ENCODE results near the gene UTP15. TPM values are rescaled to one million over a fixed set of nuclear protein-coding genes. Genes with fewer than 3 reads are reported as not detected.

The UTP15 gene
- total and polyA plus RNA-seq, 2 of the 4 experiments (the other 2 are of a cell fraction) = 11.4 to 28.0 TPM

DNA sequence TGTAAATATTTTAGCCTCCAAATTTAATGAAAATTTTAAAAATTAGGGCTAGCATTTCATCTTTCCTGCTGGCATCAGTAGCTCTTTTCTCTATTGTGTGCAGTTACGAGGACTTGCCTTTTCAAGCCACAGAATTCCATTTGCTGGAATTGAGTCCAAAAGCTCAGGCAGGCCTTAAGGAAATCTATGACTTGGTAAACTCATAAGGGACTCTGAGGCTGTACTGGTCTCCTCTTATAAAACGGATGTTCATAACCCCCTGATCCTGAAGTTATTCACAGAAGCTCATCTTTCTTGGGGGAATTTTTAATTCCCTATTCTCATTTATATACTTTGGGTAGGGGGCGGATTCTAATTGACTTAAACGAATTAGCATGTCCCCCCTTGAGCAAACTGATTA lies 23.5 kb upstream of the UTP15 start:
- Histone ChIP-seq H3K4ac (ENCODE audit: low read depth, low read length) (peak overlapping the region; percentile 23; the same call in 1 of the 2 replicates), H3K79me1 (ENCODE audit: low read depth in 1 of 2, low read length in 2 of 2) (no peaks in the 10 kb centered on the region), H4K20me1 (ENCODE audit: insufficient read depth, low read length) (no peaks in the 10 kb centered on the region), H3K23ac (ENCODE audit: low read depth, low read length) (no peak overlapping the region), H4K91ac (ENCODE audit: insufficient read depth, low read depth, low read length) (0 out of 2 replicates have a peak overlapping the region, but pooled peaks have one; percentile 7), H3K27ac (ENCODE audit: insufficient read depth, low read length) (peak overlapping the region; percentile 32; the same call in 1 of the 2 replicates), H3K9ac (ENCODE audit: low read depth, low read length) (no peak overlapping the region), H2BK5ac (ENCODE audit: low read depth, low read length, poor library complexity, severe bottlenecking) (peak overlapping the region; percentile 17), H2BK120ac (ENCODE audit: low read depth, low read length) (peak overlapping the region; percentile 80), H3K56ac (ENCODE audit: extremely low read depth, insufficient read depth, low read length) (peak overlapping the region; percentile 25; the same call in 1 of the 2 replicates), H2AK5ac (ENCODE audit: low read depth, low read length) (no peak overlapping the region), H2AK9ac (replicated peaks; ENCODE audit: low read depth, low read length, poor library complexity) (no peak overlapping the region), H4K8ac (ENCODE audit: low read depth in 2 of 2, low read length in 2 of 2) (peak overlapping the region in 1 of 2 experiments; percentile 91; a peak in 3 of 4 replicates), H2AFZ (replicated peaks; ENCODE audit: low read length, poor library complexity) (no peak overlapping the region), H3K14ac (replicated peaks; ENCODE audit: low read depth, low read length) (peak overlapping the region; percentile 8; the same call in 1 of the 2 replicates), H2BK20ac (ENCODE audit: low read depth, low read length) (peak overlapping the region; percentile 23), H3K18ac (ENCODE audit: low read depth, low read length) (peak overlapping the region; percentile 6; the same call in 1 of the 2 replicates), H3K27me3 (ENCODE audit: control insufficient read depth, insufficient read depth, low read length) (no peaks in the 10 kb centered on the region), H2BK15ac (ENCODE audit: low read depth, low read length) (peak overlapping the region; percentile 32; the same call in 2 of the 3 replicates), H3K4me3 (ENCODE audit: insufficient read depth, low read depth, low read length) (no peak overlapping the region), H3K9me3 (ENCODE audit: control insufficient read depth, insufficient read depth, low read length) (no peaks in the 10 kb centered on the region), H3K4me2 (ENCODE audit: low read depth, low read length) (no peak overlapping the region), H4K5ac (ENCODE audit: low read depth, low read length) (no peak overlapping the region), H3K9me1 (ENCODE audit: insufficient read depth, low read length) (peaks cover 18% of the 10 kb centered on the region), H3K36me3 (ENCODE audit: control insufficient read depth, insufficient read depth, low read length) (no peaks in the 10 kb centered on the region), H3K4me1 (ENCODE audit: control insufficient read depth, insufficient read depth, low read length) (peaks cover 14% of the 10 kb centered on the region)
- BruUV-seq (replicated peaks) = no TSS peak
- DNase-seq (peak; percentile 43), ATAC-seq (ENCODE audit: low read depth) (peak; percentile 36; the same call in 1 of the 2 replicates)
- ChIA-PET POLR2A (ENCODE audit: unreplicated experiment) (interaction anchor here (0.6 kb wide), 1 partner anchor 416 kb away, joined by 3 read pairs; no protein-coding TSS in a partner anchor), CTCF (interaction anchor here (0.6 to 1.2 kb wide), 3 partner anchors 15 to 45 kb away, joined by 3 to 5 read pairs (median 3); no protein-coding TSS in a partner anchor)
- 33% methylated on average over 1 of the region's 4 CpGs; no CpG with 5 or more reads in 1 of the 2 experiments for WGBS, 2 experiments (ENCODE audit: extremely low coverage in 2 of 2, insufficient read length in 1 of 2)
- dilution Hi-C loops (cut with HindIII; ENCODE audit: low sequenced_read_pairs, unreplicated experiment) = no loop called here
- in situ Hi-C loops (cut with MboI; ENCODE audit: low sequenced_read_pairs) = no loop called here
- intact Hi-C loops (cut with micrococcal nuclease) = no loop called here
- no peak for TF ChIP-seq SMC3 (IDR thresholded peaks at IDR 0.05; ENCODE audit: low read depth, low read length)
- TF ChIP-seq MAFK (IDR thresholded peaks at IDR 0.05; ENCODE audit: low read depth, low read length) = no peak
- TF ChIP-seq, protein P1, sequence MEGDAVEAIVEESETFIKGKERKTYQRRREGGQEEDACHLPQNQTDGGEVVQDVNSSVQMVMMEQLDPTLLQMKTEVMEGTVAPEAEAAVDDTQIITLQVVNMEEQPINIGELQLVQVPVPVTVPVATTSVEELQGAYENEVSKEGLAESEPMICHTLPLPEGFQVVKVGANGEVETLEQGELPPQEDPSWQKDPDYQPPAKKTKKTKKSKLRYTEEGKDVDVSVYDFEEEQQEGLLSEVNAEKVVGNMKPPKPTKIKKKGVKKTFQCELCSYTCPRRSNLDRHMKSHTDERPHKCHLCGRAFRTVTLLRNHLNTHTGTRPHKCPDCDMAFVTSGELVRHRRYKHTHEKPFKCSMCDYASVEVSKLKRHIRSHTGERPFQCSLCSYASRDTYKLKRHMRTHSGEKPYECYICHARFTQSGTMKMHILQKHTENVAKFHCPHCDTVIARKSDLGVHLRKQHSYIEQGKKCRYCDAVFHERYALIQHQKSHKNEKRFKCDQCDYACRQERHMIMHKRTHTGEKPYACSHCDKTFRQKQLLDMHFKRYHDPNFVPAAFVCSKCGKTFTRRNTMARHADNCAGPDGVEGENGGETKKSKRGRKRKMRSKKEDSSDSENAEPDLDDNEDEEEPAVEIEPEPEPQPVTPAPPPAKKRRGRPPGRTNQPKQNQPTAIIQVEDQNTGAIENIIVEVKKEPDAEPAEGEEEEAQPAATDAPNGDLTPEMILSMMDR (conservative IDR thresholded peaks at IDR 0.05; ENCODE audit: low read depth, low read length) = no peak
- no peak for TF ChIP-seq POLR2A (IDR thresholded peaks at IDR 0.05; ENCODE audit: low read depth, low read length)
- no peak for TF ChIP-seq BHLHE40 (IDR thresholded peaks at IDR 0.05; ENCODE audit: low read depth, low read length)
- TF ChIP-seq CHD1 (IDR thresholded peaks at IDR 0.05; ENCODE audit: low read depth, low read length) = no peak
- TF ChIP-seq CEBPB (IDR thresholded peaks at IDR 0.05; ENCODE audit: low read depth, low read length) = no peak
- TF ChIP-seq NFE2L2 (IDR thresholded peaks at IDR 0.05; ENCODE audit: low read depth, low read length) = no peak
- TF ChIP-seq RFX5 (IDR thresholded peaks at IDR 0.05; ENCODE audit: low read depth, low read length) = no peak
- TF ChIP-seq FOS (IDR thresholded peaks at IDR 0.05; ENCODE audit: low read depth, low read length) = no peak
- no peak for TF ChIP-seq MAZ (IDR thresholded peaks at IDR 0.05; ENCODE audit: borderline replicate concordance, low read depth, low read length)
- TF ChIP-seq USF2 (IDR thresholded peaks at IDR 0.05; ENCODE audit: low read depth, low read length) = no peak
- TF ChIP-seq RCOR1 (IDR thresholded peaks at IDR 0.05; ENCODE audit: insufficient replicate concordance, low read length) = no peak
- TF ChIP-seq MXI1 (IDR thresholded peaks at IDR 0.05; ENCODE audit: borderline replicate concordance, low read depth, low read length) = no peak
- TF ChIP-seq, protein P2, sequence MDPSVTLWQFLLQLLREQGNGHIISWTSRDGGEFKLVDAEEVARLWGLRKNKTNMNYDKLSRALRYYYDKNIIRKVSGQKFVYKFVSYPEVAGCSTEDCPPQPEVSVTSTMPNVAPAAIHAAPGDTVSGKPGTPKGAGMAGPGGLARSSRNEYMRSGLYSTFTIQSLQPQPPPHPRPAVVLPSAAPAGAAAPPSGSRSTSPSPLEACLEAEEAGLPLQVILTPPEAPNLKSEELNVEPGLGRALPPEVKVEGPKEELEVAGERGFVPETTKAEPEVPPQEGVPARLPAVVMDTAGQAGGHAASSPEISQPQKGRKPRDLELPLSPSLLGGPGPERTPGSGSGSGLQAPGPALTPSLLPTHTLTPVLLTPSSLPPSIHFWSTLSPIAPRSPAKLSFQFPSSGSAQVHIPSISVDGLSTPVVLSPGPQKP (IDR thresholded peaks at IDR 0.05; ENCODE audit: borderline replicate concordance, low read depth, low read length) = no peak
- no peak for TF ChIP-seq RAD21 (IDR thresholded peaks at IDR 0.05; ENCODE audit: low read length)

Data from IMR-90 (cell line).